ENCODE results near the gene PTPRA.

DNA sequence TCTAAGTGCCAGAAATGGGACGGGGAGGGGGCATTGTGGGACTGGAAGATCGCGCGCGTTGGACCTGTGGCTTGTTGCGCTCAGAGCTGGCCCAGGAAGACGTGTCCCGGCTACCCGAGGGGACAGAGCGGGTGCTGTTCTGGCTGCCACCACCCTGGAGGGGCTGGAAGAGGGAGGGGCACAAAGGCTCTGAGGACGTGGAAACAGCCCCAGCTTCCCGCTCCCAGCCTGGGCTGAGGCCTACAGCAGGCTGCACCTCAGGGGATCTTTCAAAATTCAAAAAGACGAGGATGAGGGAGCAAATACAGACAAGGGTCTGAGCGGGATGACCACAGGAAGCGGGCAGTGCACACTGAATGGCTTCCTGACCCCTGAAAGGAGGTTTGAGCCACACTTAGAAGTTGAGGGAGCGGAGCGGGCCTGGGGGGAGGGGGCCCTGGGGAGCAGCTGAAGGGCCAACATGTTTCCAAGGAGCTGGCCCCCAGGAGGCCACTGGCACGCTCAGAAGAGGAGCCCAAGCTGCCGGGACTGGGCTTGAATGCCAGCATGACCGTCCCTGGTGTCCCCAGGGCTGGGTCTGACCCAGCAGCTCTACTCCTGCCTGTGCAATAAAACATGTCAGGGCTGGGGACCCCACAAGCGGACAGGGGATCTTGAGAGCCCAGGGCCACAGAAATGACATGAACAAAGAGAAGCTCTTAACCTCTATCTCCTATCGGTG lies 199.4 kb downstream of the PTPRA start:
- TF ChIP-seq, protein P1, sequence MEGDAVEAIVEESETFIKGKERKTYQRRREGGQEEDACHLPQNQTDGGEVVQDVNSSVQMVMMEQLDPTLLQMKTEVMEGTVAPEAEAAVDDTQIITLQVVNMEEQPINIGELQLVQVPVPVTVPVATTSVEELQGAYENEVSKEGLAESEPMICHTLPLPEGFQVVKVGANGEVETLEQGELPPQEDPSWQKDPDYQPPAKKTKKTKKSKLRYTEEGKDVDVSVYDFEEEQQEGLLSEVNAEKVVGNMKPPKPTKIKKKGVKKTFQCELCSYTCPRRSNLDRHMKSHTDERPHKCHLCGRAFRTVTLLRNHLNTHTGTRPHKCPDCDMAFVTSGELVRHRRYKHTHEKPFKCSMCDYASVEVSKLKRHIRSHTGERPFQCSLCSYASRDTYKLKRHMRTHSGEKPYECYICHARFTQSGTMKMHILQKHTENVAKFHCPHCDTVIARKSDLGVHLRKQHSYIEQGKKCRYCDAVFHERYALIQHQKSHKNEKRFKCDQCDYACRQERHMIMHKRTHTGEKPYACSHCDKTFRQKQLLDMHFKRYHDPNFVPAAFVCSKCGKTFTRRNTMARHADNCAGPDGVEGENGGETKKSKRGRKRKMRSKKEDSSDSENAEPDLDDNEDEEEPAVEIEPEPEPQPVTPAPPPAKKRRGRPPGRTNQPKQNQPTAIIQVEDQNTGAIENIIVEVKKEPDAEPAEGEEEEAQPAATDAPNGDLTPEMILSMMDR (IDR thresholded peaks at IDR 0.05) = no peak
- TF ChIP-seq POLR2A (IDR thresholded peaks at IDR 0.05) (no peak), POLR2AphosphoS5 (IDR thresholded peaks at IDR 0.05) (no peak)
